Thyroid gland (tissue), 4 donors: ENCODE measurements around the gene WDR7. TPM values are rescaled to one million over a fixed set of nuclear protein-coding genes. Genes with fewer than 3 reads are reported as not detected.

Experiments
- DNase-seq, 2 donors: peaks; one replicate each; pipeline ENCODE4 v3.0.0-alpha.2; 2019
- H3K27ac ChIP-seq, 3 donors: fragments of 200-600 bp; sonication (generic); 1 replicate in 2 of 3; 2 replicates in 1 of 3; pipeline ENCODE4 v1.5.1; 2016 to 2019; ENCODE audit warnings: mild to moderate bottlenecking in 1 of 3, moderate library complexity in 1 of 3
- H3K27me3 ChIP-seq: fragments of 200-600 bp; sonication (generic); one replicate; pipeline ENCODE4 v1.5.1; 2019
- H3K36me3 ChIP-seq, 2 donors: fragments of 200-600 bp; sonication (generic); one replicate each; pipeline ENCODE4 v1.5.1; 2016 to 2019
- H3K4me1 ChIP-seq, 2 donors: fragments of 200-600 bp; sonication (generic); one replicate each; pipeline ENCODE4 v1.5.1; 2017 to 2019
- H3K4me3 ChIP-seq, 3 donors: fragments of 200-600 bp; sonication (generic); replicated peaks in 1 of 3; 1 replicate in 2 of 3; 2 replicates in 1 of 3; pipeline ENCODE4 v1.5.1; 2016; ENCODE audit warnings: mild to moderate bottlenecking in 1 of 3
- H3K9me3 ChIP-seq: fragments of 200-600 bp; sonication (generic); one replicate; pipeline ENCODE4 v1.5.1; 2017
- POLR2A ChIP-seq, 2 donors: fragments of 450-650 bp; IDR thresholded peaks; one replicate each; pipeline ENCODE4 v1.6.1; 2017; ENCODE audit warnings: antibody characterized with exemption in 2 of 2, mild to moderate bottlenecking in 2 of 2, moderate library complexity in 1 of 2
- WGBS, 2 donors: methylation state at CpG; one replicate each; pipeline ENCODE4 v1.1.5; 2017; 5-methylcytosine and 5-hydroxymethylcytosine counted together
- intact Hi-C: fragments of 100-400 bp; cut with DNase I; formaldehyde crosslinking; loops from one replicate; pipeline ENCODE4 v1.15.1; 2023
- total RNA-seq, 4 donors: library from RNA; depleted of rRNA; stranded (reverse); fragments of >200 nt; gene quantifications; one replicate each; pipeline ENCODE4 v1.2.3, GENCODE V29; 2016
- TF ChIP-seq, protein P1 (sequence below), 6 experiments: fragments of 200-600 bp in 3 of 6; fragments of 450-650 bp in 3 of 6; sonication (generic) in 3 of 6; IDR thresholded peaks; one replicate each; pipeline ENCODE4 v1.5.1; 2016 to 2019; ENCODE audit warnings: antibody characterized with exemption in 6 of 6, mild to moderate bottlenecking in 2 of 6, inconsistent platforms in 1 of 6, moderate library complexity in 1 of 6

The WDR7 gene
- total RNA-seq, 4 donors from 2014 or later: 42.0 to 88.8 (median 49.6) TPM

GRCh38 chr18:56982766-56983165 lies 331.6 kb downstream of the WDR7 start:
- Histone ChIP-seq H3K27ac (no peak overlapping the region), H3K4me1 (no peaks in the 10 kb centered on the region), H3K27me3 (no peaks in the 10 kb centered on the region), H3K36me3 (no peaks in the 10 kb centered on the region), H3K9me3 (no peaks in the 10 kb centered on the region), H3K4me3 (no peak overlapping the region)
- TF ChIP-seq POLR2A (IDR thresholded peaks at IDR 0.05): no peak
- TF ChIP-seq, protein P1, sequence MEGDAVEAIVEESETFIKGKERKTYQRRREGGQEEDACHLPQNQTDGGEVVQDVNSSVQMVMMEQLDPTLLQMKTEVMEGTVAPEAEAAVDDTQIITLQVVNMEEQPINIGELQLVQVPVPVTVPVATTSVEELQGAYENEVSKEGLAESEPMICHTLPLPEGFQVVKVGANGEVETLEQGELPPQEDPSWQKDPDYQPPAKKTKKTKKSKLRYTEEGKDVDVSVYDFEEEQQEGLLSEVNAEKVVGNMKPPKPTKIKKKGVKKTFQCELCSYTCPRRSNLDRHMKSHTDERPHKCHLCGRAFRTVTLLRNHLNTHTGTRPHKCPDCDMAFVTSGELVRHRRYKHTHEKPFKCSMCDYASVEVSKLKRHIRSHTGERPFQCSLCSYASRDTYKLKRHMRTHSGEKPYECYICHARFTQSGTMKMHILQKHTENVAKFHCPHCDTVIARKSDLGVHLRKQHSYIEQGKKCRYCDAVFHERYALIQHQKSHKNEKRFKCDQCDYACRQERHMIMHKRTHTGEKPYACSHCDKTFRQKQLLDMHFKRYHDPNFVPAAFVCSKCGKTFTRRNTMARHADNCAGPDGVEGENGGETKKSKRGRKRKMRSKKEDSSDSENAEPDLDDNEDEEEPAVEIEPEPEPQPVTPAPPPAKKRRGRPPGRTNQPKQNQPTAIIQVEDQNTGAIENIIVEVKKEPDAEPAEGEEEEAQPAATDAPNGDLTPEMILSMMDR (IDR thresholded peaks at IDR 0.05): no peak
- no peak for DNase-seq
- intact Hi-C loops: no loop called here

DNA sequence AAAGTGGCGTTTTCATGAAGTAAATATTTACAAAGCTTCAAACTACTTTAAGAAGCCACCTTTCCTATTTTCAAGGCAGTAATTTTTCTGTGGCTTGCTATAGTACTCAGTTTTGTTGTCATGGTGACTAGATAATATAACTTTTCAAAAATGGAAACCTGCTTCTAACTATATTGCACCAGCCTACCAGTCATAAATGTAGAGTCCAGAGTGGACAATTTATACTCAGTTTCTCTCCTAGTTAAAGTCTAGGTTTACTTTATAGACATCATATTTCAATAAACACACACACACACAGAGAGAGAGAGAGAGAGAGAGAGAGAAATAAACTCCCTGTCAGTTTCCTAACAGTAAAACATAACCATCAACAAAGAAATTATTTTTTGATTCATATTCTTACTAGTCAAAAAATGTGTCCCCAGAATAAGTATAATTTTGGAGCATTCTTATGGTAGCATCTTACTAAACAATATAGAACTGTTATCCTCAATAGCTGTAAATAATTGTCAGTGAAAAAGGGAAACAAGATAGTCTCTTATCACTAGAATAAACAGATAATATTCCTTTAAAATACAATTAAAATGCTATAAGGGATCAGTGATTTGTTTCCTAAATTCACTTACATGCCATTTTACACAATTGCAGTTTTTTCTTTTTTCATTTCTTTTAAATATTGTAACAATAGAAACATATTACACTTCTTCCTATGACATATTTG lies 332.3 kb downstream of the WDR7 start:
- intact Hi-C loops: no loop called here
- 85 to 93% methylated on average over 1 of the region's 1 CpG for WGBS, 2 donors

DNA sequence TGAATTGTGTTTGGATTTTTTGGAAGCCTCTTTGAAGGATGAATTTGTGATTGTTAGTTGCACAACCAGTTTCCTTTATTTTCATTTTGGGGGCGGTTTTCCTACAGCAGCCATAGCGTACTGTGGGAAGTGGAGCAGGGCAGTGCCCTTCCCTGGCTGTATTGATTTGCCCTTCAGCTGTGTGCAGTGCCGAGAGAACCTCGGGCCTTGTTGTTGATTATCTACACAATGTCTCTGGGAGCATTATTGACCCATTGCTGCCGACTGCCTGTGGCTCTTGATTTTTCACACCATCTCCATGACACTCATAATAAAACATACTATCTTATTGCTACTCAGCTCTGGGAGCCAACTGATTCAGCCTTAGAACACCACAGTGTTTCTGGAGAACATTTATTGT lies 333.6 kb downstream of the WDR7 start:
- no peak for DNase-seq
- Histone ChIP-seq H3K36me3 (no peaks in the 10 kb centered on the region), H3K4me1 (no peaks in the 10 kb centered on the region), H3K27ac (no peak overlapping the region), H3K9me3 (no peaks in the 10 kb centered on the region), H3K27me3 (no peaks in the 10 kb centered on the region), H3K4me3 (no peak overlapping the region)
- WGBS, 2 donors: 83 to 86% methylated on average over 5 of the region's 5 CpGs
- no peak for TF ChIP-seq POLR2A (IDR thresholded peaks at IDR 0.05)
- TF ChIP-seq, protein P1 (IDR thresholded peaks at IDR 0.05): no peak
- intact Hi-C loops: no loop called here

More for the DNA sequence above, 332.3 kb downstream of the WDR7 start:
- DNase-seq: no peak
- Histone ChIP-seq H3K9me3 (no peaks in the 10 kb centered on the region), H3K27ac (no peak overlapping the region), H3K4me1 (no peaks in the 10 kb centered on the region), H3K36me3 (no peaks in the 10 kb centered on the region), H3K27me3 (no peaks in the 10 kb centered on the region), H3K4me3 (no peak overlapping the region)
- TF ChIP-seq, protein P1 (IDR thresholded peaks at IDR 0.05): no peak
- TF ChIP-seq POLR2A (IDR thresholded peaks at IDR 0.05): no peak

DNA sequence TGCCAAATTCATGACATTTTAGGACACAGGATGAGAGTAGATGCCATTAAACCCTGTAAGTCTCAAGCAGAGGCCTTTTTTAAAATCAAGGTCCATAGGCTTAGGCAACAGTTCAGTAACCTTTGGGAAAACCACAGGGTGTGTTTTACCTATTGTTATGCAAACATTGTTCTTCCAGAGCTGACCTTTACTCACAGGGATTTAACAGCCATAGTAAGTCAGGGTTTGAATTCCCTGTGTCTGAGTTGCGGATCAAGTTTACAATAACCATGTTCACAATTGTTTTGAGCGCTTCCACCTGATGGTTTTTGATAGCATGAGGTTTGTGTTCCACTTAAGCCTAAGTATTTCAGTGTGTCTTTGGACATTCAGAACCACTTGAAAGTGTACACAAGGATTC lies 335.7 kb downstream of the WDR7 start:
- Histone ChIP-seq H3K27ac (no peak overlapping the region), H3K36me3 (no peaks in the 10 kb centered on the region), H3K27me3 (no peaks in the 10 kb centered on the region), H3K4me1 (no peaks in the 10 kb centered on the region), H3K9me3 (no peaks in the 10 kb centered on the region), H3K4me3 (no peak overlapping the region)
- intact Hi-C loops: no loop called here
- DNase-seq: no peak
- WGBS, 2 donors: 91 to 96% methylated on average over 2 of the region's 2 CpGs
- TF ChIP-seq, protein P1 (IDR thresholded peaks at IDR 0.05): no peak
- TF ChIP-seq POLR2A (IDR thresholded peaks at IDR 0.05): no peak

- intact Hi-C loops: no loop called here
- Histone ChIP-seq H3K27ac (no peak overlapping the region), H3K4me1 (no peaks in the 10 kb centered on the region), H3K4me3 (no peak overlapping the region), H3K27me3 (no peaks in the 10 kb centered on the region), H3K9me3 (no peaks in the 10 kb centered on the region), H3K36me3 (no peaks in the 10 kb centered on the region)
- no peak for TF ChIP-seq POLR2A (IDR thresholded peaks at IDR 0.05)
- TF ChIP-seq, protein P1 (IDR thresholded peaks at IDR 0.05): no peak
- 93% methylated on average over 5 of the region's 5 CpGs for WGBS, 2 donors
- DNase-seq: no peak
Measured at GRCh38 chr18:56987236-56987635, 336.1 kb downstream of the WDR7 start.
